GM12873 (cell line): ENCODE measurements around the gene PCBP3.

Experiments
- TF ChIP-seq, protein P1 (sequence below): IDR thresholded peaks from 2 replicates; pipeline ENCODE4 v1.5.1; 2012; ENCODE audit warnings: low read depth, mild to moderate bottlenecking, moderate library complexity, low read length, control low read depth; ENCODE audit not compliant: insufficient read depth; ENCODE audit errors: missing control alignments

PCBP3 gene

DNA sequence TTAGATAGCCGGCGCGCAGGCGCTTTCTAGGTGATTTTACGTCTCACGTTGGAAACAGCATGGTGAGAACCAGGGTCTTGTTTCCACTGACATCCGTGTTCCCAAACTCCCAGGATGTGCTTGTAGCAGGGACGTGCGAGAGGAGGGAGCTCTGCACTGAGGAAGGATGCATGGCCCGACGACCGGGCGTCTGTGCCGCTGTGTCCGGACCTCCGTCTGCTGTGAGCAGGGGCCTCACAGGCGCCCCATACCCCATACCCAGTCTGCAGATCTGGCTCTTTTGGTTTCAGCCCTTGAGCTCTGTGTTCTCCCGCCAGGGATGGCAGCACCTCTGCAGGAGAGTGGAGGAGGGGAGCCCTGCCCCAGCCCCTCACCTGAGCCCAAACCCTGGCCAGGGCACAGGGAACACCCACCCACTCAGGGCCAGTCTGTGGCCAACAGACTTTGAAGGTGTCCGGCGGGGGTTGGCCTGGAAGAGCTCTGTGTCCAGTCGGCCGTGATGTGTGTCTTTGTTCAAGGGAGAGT lies 270.9 kb downstream of the PCBP3 start:
- TF ChIP-seq, protein P1, sequence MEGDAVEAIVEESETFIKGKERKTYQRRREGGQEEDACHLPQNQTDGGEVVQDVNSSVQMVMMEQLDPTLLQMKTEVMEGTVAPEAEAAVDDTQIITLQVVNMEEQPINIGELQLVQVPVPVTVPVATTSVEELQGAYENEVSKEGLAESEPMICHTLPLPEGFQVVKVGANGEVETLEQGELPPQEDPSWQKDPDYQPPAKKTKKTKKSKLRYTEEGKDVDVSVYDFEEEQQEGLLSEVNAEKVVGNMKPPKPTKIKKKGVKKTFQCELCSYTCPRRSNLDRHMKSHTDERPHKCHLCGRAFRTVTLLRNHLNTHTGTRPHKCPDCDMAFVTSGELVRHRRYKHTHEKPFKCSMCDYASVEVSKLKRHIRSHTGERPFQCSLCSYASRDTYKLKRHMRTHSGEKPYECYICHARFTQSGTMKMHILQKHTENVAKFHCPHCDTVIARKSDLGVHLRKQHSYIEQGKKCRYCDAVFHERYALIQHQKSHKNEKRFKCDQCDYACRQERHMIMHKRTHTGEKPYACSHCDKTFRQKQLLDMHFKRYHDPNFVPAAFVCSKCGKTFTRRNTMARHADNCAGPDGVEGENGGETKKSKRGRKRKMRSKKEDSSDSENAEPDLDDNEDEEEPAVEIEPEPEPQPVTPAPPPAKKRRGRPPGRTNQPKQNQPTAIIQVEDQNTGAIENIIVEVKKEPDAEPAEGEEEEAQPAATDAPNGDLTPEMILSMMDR: no peak

DNA sequence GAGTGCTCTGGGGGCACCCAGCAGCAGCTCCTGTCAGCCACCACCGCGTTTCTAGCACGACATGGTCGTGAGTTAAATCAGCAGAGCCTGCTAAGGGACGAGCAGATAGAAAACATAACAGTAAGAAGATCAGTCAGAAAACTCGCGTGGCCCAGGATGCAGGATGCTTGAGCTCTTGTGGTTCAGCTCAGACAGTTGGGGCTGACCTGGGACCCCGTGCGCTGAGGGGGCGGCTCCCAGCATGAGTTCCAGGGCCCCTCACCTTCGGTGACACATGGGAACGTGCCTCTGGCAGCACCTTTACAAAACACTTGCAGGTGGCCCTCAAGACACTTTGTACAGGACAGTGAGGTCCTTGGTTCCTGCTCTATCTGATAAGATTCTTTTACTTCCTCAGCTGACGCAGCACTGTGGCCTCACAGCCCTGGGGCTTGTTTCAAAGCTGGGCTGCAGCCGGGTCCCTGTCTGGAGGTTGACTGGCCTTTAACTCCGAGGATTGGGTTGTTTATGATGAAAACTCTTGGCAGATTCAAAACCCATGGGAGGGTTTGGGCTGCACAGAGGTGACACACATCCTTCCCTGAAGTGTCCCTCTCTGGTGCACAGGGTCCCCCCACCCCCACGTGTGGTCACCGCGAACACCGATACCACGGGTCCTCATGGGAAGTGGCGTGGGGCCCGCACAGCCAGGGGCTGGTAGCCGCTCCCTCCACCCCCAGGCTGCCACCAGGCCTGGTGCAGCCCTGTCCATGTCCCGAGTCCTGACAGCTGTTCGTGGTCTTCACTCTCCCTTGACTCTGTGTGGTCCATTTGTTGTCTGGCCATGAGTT lies 272.7 kb downstream of the PCBP3 start:
- TF ChIP-seq, protein P1: no peak

DNA sequence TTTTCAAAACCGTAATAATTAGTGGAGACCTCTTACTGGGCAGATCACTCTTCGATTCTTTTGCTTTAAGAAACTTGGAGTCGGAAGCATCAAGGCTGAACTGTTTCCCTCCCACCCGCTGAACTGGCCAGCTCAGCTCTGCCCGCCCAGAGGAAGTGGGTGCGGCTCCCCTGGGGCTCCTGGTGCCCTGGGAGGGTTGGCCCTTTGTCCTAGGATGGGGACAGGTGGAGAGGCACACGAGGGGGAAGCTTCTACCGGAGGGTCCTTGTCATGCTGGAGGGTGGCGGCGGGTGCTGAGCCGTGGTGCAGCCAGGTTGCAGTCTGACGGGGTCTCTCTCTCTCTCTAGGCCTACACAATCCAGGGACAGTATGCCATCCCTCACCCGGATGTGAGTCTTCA lies 273.7 kb downstream of the PCBP3 start:
- TF ChIP-seq, protein P1: no peak

DNA sequence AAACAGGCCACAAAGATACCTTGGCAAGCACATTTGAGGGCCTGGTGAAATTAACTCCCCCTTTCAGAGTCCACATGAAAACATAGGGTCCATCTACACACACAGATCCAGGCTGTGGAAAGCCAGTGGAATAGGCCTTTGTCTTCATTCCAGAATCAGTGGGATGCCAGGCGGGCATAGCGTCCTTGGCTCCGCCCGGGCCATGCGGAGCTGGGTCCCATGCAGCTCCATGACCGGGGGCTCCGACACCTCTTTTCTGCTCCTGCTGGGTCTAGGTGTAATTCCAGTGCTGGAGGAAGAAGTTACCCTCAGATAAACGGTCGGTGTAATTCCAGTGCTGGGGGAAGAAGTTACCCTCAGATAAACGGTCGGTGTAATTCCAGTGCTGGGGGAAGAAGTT lies 274.5 kb downstream of the PCBP3 start:
- TF ChIP-seq, protein P1: no peak

DNA sequence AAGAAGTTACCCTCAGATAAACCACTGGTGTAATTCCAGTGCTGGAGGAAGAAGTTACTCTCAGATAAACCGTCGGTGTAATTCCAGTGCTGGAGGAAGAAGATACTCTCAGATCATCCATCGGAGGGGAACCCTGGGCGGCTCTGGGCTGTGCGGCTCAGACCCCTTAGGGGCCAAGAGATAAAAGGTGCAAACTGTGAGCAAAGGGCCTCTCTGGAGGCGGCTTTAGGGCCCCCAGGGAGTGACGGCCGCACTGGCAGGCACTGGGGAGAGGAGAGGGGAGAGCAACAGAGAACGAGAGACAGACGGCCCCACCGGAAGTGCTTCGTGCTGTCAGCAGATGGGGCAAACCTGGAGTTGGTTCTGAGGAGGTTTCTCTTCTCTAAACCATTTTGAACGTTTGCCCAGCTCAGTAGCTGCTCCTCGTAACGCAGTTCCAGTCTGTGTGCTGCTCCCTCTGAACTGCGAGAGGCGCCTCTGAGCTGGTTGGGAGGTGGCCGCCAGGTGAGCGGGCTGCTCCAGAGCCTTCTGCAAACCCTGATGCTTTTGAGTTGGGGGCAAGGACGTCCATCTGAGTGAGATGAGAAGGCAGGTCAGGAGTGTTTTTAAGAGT lies 275.4 kb downstream of the PCBP3 start:
- TF ChIP-seq, protein P1: no peak

DNA sequence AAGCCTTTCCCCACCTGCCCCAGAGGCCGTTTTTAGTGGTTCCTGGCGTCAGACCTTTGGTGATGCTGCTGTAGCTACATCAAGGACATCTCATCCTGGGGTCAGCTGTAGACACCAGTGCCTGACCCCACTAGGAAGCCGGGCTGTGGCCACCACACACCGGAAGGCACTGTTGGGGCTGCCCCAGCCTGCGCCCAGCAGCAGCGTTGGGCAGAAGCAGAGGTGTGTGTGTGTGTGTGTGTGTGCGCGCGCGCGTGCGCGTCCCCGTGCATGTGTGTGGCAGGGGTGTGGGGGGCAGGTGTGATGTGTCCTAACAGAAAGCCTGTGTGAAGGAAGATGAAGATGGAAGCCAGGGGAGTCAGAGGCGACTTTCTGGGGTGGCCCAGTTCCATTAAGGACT lies 276.1 kb downstream of the PCBP3 start:
- TF ChIP-seq, protein P1: no peak

DNA sequence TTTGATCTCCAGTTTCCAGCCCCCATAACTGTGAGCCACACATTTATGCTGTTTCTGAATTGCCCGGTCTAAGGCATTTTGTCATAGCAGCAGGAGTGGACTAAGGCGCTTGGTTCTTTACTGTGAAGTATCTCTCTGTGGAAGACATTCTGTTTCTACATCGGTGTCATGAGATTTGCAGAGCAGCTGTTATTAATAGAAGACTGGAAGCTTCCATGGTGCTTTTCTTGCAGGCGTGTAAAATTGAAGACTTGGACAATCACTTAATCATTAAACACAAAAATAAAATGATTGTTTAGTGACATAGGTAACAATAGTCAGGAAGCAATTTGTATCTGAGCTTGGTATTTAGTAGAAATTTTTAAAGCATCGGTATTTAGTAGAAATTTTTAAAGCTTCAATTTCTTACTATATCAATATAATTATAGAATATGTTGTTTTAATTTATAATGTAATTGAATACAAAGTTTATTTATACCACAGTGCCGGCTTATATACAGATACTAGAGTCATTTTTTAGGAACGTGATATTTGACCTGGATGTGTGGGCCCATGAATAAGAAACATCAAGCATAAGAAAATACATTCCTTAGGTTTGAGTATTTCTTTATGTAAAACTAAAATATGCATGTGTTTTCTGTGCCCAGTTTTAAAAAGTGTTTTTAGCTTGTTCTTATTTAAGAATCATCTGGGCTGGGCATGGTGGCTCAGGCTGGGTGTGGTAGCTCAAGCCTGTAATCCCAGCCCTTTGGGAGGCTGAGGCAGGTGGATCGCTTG lies 277.5 kb downstream of the PCBP3 start:
- TF ChIP-seq, protein P1: no peak
